Breast epithelium (tissue), 3 donors: ENCODE data around the gene ETFA.

ENCODE experiments used
- CTCF ChIP-seq, 3 donors: fragments of 450-650 bp; IDR thresholded peaks; one replicate each; pipeline ENCODE4 v1.5.1; 2016 to 2017; ENCODE audit warnings: antibody characterized with exemption in 3 of 3, mild to moderate bottlenecking in 3 of 3, moderate library complexity in 3 of 3
- POLR2A ChIP-seq: fragments of 450-650 bp; IDR thresholded peaks from one replicate; pipeline ENCODE4 v1.6.1; 2016; ENCODE audit warnings: antibody characterized with exemption, mild to moderate bottlenecking, moderate library complexity
- POLR2AphosphoS5 ChIP-seq, 3 donors: sonication (generic); formaldehyde crosslinking; IDR thresholded peaks; one replicate each; pipeline ENCODE4 v1.6.1; 2017; ENCODE audit warnings: antibody characterized with exemption in 3 of 3

GRCh38 chr15:76165951-76166350 is 145.3 kb downstream of the ETFA start:
- no peak for TF ChIP-seq POLR2AphosphoS5 (IDR thresholded peaks at IDR 0.05)
- TF ChIP-seq POLR2A: no peak
- TF ChIP-seq CTCF (IDR thresholded peaks at IDR 0.05): no peak
